NCI-H2227 (cell line): Measurements from ENCODE around the gene FAM124B.

ENCODE experiments used
- DNase-seq: peaks from one replicate; lab custom pipeline; 2025; ENCODE audit not compliant: unreplicated experiment; lab: John Stamatoyannopoulos, UW

Gene FAM124B

GRCh38 chr2:224345492-224345891, 56.4 kb downstream of the FAM124B start:
- DNase-seq, result no peak

DNA sequence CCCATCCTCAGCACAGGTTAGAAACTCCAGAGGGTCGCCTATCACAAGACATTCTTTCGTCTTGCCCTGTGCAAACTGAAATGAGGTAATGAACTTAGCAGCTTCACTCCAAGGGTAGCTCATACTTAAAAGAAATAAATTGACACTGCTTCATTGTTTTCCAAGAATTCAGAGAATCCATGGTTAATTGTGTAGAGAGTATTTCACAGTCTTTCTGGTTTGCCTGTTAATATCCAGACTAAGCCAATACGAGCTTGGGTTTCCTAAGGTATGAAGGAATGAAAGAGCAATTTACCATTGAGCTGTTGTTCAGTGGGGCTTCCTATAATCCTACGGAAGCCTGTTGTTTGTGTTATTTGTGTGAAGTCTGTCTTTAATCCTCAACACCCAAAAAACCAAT, 58.7 kb downstream of the FAM124B start:
- no peak for DNase-seq

GRCh38 chr2:224335991-224336390, 65.9 kb downstream of the FAM124B start:
- no peak for DNase-seq

- no peak for DNase-seq
These were observed 67.2 kb downstream of the FAM124B start for GRCh38 chr2:224334726-224335125.

DNA sequence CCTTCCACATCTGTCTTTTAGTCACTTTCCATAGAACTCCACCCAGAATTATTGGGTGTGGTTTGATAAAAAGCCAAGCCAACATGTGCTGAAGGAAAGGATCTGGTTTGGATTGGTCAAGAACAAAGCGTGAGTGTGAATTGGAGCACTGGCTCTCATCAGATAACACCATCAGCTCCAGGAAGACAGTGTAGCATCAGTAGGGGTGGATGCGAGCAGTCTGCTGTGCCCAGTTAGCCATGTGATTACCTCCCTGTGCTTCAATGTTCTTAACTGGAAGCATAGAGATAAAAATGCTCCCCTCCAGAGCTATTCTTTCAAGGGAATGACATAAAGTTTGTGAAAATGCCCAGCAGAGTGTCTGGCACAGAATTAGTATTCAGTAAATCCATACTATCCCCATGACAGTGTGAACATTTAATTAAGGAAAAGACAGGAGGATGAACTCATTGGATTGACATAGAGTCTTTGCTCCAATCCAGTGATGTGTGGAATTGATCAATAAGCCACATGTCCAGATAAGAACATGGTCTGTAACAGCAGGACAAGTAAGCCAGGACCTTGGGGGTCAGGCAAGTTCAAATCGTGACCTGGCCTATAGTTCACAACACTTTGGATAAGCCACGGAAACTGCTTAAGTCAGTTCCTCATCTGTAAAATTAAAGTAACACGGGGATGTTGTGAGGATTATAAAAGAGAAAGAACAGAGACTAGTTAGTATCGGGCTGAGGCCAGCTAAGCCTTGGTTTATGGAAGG, 68.0 kb downstream of the FAM124B start:
- no peak for DNase-seq

DNA sequence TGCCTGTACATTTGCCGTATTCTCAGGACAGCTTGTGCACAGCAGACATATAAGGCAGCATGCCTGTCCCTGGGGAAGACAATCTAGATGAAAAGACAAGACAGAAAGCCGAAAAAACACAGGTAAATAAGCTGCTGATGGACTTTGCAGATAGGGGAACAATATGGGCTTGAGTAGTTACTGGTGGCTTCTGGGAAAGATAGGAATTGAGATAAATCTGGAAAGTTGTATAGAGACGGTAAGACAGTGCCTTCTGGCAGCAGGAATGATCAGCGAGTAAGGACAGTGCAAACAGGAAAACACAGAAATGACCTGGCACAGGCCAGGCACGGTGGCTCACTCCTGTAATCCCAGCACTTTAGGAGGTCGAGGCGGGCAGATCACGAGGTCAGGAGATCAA, 70.2 kb downstream of the FAM124B start:
- no peak for DNase-seq

DNA sequence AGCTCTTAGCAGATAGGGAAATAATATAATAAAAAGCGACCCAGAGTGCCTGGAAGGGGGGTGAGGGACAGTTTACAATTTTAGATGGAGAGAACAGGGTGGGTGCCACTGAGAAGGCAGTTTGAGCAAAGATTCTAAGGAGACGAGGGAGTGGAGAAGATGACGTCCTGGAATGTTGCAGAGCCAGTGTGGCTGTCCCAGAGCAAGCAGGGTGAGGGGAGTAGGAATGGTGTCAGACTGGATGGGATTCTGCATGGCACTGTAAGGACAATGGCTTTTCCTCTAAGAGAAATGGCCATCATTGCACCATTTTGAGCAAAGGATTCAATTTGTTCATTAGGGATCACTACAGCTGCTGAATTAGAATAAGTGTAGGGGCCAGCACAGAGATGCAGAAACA, 73.1 kb downstream of the FAM124B start:
- DNase-seq, result no peak
